Kidney (tissue), 14 donors: Measurements from ENCODE around the gene GLT6D1. TPM values are rescaled to one million over a fixed set of nuclear protein-coding genes. Genes with fewer than 3 reads are reported as not detected.
"Not testable (repeated sequence)": the region's sequence is repeated elsewhere in the genome, so short reads cannot be mapped to it uniquely, and the experiment has no call there.

Source experiments
- DNase-seq, 5 donors: peaks; one replicate each; pipeline ENCODE4 v3.0.0-alpha.2; 2013 to 2020
- FAIRE-seq: peaks from 2 replicates; lab custom pipeline; 2012; peaks lifted over from hg19 to GRCh38; lab: Jason Lieb, UNC
- H3K27ac ChIP-seq, 2 donors: one replicate each; pipeline ENCODE4 v1.7.0; 2013; ENCODE audit warnings: low read depth in 2 of 2, low read length in 2 of 2, inconsistent platforms in 1 of 2
- H3K27me3 ChIP-seq: one replicate; pipeline ENCODE4 v1.7.1; 2013; ENCODE audit warnings: low read length, inconsistent platforms; ENCODE audit not compliant: control insufficient read depth, insufficient read depth
- H3K36me3 ChIP-seq, 3 donors: one replicate each; pipeline versions ENCODE4 v1.7.0 to v1.7.1; 2013; ENCODE audit warnings: low read length in 3 of 3, control low read depth in 1 of 3, inconsistent platforms in 1 of 3; ENCODE audit not compliant: insufficient read depth in 3 of 3, control insufficient read depth in 2 of 3
- H3K4me1 ChIP-seq, 3 donors: one replicate each; pipeline versions ENCODE4 v1.7.0 to v1.7.1; 2013; ENCODE audit warnings: low read length in 3 of 3, inconsistent platforms in 1 of 3, low read depth in 1 of 3; ENCODE audit not compliant: control insufficient read depth in 2 of 3, insufficient read depth in 2 of 3
- H3K4me3 ChIP-seq, 3 donors: one replicate each; pipeline versions ENCODE4 v1.7.0 to v1.8.1; 2013; ENCODE audit warnings: low read length in 3 of 3, control low read depth in 1 of 3, inconsistent platforms in 1 of 3
- H3K9ac ChIP-seq, 3 donors: one replicate each; pipeline versions ENCODE4 v1.7.0 to v1.7.1; 2013; ENCODE audit warnings: low read length in 3 of 3, control low read depth in 1 of 3, inconsistent platforms in 1 of 3
- H3K9me3 ChIP-seq, 3 donors: one replicate each; pipeline versions ENCODE4 v1.7.0 to v1.7.1; 2013; ENCODE audit warnings: low read length in 3 of 3, control low read depth in 1 of 3, inconsistent platforms in 1 of 3; ENCODE audit not compliant: control insufficient read depth in 2 of 3, insufficient read depth in 1 of 3
- intact Hi-C: fragments of 100-400 bp; cut with DNase I; formaldehyde crosslinking; loops from one replicate; pipeline ENCODE4 v1.11.1; 2022
- polyA plus RNA-seq: library from polyadenylated mRNA; stranded (reverse); fragments of 350-450 nt; fragmentation: Illumina TruSeq; extraction: RNeasy Lipid Tissue Mini Kit (QIAGEN cat#74804); gene quantifications from one replicate; pipeline ENCODE4 v1.2.3, GENCODE V29; 2014; ENCODE audit warnings: low read depth, low replicate concordance; ENCODE audit not compliant: insufficient read depth
- total RNA-seq: library from RNA; stranded (reverse); fragmentation: NEBNext Ultra II Directional; extraction: Animal tissue kit (Norgen Biotek cat#: 25700); gene quantifications from one replicate; pipeline ENCODE4 v1.2.1, GENCODE V29; 2021
- TF ChIP-seq, protein P1 (sequence below): IDR thresholded peaks from 3 replicates; pipeline ENCODE4 v1.5.1; 2012; ENCODE audit warnings: mild to moderate bottlenecking, moderate library complexity, borderline replicate concordance; ENCODE audit not compliant: insufficient read depth; ENCODE audit errors: extremely low read depth
- donor health status: control.
- donor health status: control.
- donor health status: control.
- donor health status: control.
- donor health status: control.
- donor health status: DM: yes; HTN: yes; CAD: no.
- donor health status: Normal renal cell carcinoma (clear cell type).

GLT6D1 gene
- total and polyA plus RNA-seq, 2 donors from 2014 or later: not detected

DNA sequence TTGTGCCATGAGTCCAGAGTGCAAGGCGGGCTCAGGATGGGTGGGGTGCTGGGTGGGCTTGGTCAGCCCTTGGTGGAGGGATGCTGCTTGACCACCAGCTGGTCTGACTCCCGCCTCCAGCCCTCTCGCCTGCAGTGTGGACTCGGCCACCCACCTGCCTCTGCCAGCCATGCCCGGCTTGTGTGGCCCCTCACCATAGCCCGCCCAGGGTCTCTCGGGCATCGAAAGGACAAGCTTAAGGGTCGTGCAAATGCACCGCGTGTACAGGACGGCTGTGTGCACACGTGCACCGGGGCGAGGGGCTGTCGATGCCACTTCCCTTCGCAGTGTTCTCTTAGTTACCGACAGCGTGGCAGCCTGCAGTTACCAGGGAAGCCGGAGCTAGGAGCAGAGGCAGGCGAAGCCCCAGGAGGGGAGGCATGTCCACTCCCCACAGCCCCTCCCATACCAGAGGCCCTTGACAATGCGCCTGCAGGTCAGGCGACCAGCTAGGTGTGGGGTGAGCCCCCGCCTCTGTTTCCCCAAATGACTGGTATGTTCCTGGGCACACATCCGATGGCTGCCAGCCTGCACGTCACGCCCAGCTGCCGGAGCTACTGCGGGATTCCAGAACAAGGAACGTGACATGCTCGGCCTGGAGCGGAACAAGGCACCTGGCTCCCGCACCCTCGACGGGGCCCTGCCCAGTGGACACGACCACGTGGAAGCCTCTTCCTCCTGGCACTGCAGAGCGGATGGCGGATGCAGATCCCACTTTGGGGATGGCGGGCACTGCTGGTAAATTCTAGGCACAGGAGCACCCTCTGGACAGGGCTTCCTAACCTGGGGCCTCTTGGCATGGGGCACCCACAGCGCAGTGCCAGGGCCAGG lies 31.6 kb upstream of the GLT6D1 start:
- no peaks in the 10 kb centered on the region for H3K4me1 ChIP-seq
- TF ChIP-seq, protein P1, sequence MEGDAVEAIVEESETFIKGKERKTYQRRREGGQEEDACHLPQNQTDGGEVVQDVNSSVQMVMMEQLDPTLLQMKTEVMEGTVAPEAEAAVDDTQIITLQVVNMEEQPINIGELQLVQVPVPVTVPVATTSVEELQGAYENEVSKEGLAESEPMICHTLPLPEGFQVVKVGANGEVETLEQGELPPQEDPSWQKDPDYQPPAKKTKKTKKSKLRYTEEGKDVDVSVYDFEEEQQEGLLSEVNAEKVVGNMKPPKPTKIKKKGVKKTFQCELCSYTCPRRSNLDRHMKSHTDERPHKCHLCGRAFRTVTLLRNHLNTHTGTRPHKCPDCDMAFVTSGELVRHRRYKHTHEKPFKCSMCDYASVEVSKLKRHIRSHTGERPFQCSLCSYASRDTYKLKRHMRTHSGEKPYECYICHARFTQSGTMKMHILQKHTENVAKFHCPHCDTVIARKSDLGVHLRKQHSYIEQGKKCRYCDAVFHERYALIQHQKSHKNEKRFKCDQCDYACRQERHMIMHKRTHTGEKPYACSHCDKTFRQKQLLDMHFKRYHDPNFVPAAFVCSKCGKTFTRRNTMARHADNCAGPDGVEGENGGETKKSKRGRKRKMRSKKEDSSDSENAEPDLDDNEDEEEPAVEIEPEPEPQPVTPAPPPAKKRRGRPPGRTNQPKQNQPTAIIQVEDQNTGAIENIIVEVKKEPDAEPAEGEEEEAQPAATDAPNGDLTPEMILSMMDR: no peak

GRCh38 chr9:135669616-135670285 lies 30.4 kb upstream of the GLT6D1 start:
- Histone ChIP-seq H3K9ac (no peak overlapping the region), H3K36me3 (no peaks in the 10 kb centered on the region), H3K4me1 (no peaks in the 10 kb centered on the region), H3K27ac (no peak overlapping the region), H3K27me3 (no peaks in the 10 kb centered on the region), H3K4me3 (no peak overlapping the region), H3K9me3 (no peaks in the 10 kb centered on the region)
- FAIRE-seq: no peak
- DNase-seq: peak in 1 of 5 donors; percentile 47
- intact Hi-C loops: no loop called here
- TF ChIP-seq, protein P1: no peak

More for the DNA sequence above, 31.6 kb upstream of the GLT6D1 start:
- DNase-seq: peak in 2 of 5 donors; percentile 24 to 58
- Histone ChIP-seq H3K9ac (no peak overlapping the region), H3K36me3 (no peaks in the 10 kb centered on the region), H3K27me3 (no peaks in the 10 kb centered on the region), H3K4me3 (no peak overlapping the region), H3K27ac (no peak overlapping the region), H3K9me3 (no peaks in the 10 kb centered on the region)
- FAIRE-seq: no peak
- intact Hi-C loops: no loop called here

DNA sequence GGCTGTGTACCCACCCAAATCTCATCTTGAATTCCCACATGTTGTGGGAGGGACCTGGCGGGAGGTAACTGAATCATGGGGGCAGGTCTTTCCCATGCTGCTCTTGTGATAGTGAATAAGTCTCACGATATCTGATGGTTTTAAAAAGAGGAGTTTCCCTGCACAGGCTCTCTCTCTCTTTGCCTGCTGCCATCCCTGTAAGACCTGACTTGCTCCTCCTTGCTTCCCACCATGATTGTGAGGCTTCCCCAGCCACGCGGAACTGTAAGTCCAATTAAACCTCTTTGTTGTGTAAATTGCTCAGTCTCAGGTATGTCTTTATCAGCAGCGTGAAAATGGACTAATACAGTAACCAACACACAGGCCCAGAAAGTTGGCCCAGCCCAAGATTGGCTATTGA lies 29.7 kb upstream of the GLT6D1 start:
- DNase-seq, H3K27ac ChIP-seq, H3K36me3 ChIP-seq, H3K4me1 ChIP-seq, H3K9ac ChIP-seq, H3K4me3 ChIP-seq, intact Hi-C loops, FAIRE-seq, H3K9me3 ChIP-seq, H3K27me3 ChIP-seq: not testable (repeated sequence)

- FAIRE-seq: no peak
- intact Hi-C loops: no loop called here
- H3K27me3 ChIP-seq: no peaks in the 10 kb centered on the region
- TF ChIP-seq, protein P1: no peak
- H3K4me3 ChIP-seq: no peak overlapping the region
- no peaks in the 10 kb centered on the region for H3K9me3 ChIP-seq
- DNase-seq: peak in 2 of 5 donors; percentile 26 to 62
- H3K27ac ChIP-seq: no peak overlapping the region
- H3K36me3 ChIP-seq: no peaks in the 10 kb centered on the region
- H3K4me1 ChIP-seq: no peaks in the 10 kb centered on the region
- no peak overlapping the region for H3K9ac ChIP-seq
Measured at GRCh38 chr9:135667463-135668001, 28.2 kb upstream of the GLT6D1 start.
